GM10266 (cell line): ENCODE data around the gene CSE1L.
"Not testable (repeated sequence)": the region's sequence is repeated elsewhere in the genome, so short reads cannot be mapped to it uniquely, and the experiment has no call there.

Experiments
- DNase-seq: peaks from one replicate; pipeline ENCODE4 v3.0.0; 2012; ENCODE audit errors: extremely low spot score
- TF ChIP-seq, protein P1 (sequence below): IDR thresholded peaks from 2 replicates; pipeline ENCODE4 v1.5.1; 2012; ENCODE audit warnings: mild to moderate bottlenecking, low read depth; ENCODE audit not compliant: control insufficient read depth, insufficient read depth; ENCODE audit errors: missing control alignments

Gene CSE1L

DNA sequence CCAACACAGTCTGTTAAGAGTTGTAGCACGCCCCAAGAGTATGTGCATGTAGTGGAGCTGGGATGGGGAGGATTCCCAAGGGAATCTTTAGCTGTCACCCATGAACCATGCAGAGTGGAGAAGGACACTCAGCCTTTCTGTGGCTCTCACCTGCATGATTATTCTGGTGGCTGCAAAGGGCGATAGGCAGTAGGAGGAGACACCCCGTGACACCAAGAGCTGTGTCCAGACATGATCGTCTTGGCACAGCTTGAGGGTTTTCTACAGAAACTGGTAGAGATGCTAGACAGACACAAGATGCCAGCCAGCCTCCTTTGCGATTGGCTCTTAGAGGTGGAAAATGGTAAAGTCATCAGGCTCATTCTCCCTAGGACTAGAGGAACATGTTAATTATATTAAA is 3.1 kb upstream of the CSE1L start:
- TF ChIP-seq, protein P1, sequence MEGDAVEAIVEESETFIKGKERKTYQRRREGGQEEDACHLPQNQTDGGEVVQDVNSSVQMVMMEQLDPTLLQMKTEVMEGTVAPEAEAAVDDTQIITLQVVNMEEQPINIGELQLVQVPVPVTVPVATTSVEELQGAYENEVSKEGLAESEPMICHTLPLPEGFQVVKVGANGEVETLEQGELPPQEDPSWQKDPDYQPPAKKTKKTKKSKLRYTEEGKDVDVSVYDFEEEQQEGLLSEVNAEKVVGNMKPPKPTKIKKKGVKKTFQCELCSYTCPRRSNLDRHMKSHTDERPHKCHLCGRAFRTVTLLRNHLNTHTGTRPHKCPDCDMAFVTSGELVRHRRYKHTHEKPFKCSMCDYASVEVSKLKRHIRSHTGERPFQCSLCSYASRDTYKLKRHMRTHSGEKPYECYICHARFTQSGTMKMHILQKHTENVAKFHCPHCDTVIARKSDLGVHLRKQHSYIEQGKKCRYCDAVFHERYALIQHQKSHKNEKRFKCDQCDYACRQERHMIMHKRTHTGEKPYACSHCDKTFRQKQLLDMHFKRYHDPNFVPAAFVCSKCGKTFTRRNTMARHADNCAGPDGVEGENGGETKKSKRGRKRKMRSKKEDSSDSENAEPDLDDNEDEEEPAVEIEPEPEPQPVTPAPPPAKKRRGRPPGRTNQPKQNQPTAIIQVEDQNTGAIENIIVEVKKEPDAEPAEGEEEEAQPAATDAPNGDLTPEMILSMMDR: no peak
- no peak for DNase-seq

DNA sequence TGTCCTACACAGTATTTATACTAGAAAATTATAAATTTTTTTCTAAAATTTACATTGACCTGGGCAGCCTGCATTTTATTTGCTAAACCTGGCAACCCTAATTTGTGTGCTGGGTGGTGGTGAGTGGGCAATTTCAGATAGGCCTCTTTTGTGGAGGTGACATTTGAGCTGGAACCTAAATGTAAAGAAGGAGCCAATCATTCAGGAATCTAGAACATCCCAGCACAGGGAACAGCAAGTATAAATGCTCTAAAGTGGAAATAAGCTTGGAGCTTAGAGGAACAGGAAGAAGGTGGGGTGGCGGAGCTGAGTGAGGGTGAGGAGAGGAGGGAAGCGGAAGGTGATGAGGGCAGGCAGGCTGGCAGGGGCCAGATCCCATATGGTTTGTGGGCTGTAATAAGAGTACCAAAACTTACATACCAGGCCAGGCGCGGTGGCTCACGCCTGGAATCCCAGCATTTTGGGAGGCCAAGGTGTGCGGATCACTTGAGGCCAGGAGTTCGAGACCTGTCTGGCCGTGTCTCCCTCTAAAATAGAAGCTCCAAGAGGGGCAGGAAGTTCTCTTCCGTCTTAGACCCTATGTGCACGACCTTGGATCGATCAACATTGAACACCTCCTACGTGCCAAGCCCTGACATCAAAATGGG is 549 bp upstream of the CSE1L start:
- no peak for DNase-seq
- TF ChIP-seq, protein P1: no peak

DNA sequence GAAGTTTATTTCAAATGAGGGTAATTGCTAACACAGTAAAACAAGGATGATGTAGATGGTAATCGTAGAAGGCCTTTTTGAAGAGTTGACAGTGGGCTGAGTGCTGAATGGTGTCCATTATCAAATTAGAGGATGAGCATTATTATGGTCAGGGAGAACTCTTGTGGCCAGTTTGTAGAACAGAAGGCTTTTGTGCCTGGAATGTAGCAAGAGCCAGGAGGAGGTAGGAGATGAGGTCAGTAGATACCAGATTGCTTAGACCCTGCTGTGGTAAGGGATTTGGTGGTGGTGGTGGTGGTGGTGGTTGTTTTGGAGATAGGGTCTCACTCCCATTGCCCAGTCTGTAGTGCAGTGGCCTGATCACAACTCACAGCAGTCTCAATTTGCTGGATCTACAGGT is 6.2 kb downstream of the CSE1L start:
- TF ChIP-seq, protein P1: no peak
- no peak for DNase-seq

DNA sequence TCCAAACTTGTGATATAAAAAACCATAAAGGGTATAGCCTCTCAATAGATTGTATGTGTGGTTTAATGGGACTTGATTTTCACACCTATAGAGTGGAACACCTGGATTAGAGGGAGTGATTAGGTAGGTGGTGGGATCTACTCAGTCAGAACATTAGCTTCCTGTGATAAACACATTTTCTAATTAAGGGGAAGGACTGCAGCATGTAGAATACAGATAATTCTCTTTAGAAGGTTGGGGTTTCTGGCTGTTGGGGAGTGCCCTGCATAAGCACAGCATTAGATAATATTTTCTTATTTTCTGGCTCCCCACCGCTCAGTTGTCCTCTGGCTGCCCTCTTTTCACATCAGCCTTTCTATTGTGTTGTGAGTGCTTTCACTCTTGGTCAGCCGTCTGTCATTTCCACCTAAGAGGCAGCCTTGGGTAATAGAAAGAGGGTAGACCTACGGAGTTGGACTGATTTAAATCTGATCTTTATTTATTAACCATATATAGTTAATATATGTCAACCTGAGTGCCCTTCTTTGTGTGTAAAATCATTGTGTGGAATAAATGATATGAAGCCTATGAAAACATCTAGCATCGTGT is 8.0 kb downstream of the CSE1L start:
- TF ChIP-seq, protein P1: no peak
- peak; percentile 28 for DNase-seq

DNA sequence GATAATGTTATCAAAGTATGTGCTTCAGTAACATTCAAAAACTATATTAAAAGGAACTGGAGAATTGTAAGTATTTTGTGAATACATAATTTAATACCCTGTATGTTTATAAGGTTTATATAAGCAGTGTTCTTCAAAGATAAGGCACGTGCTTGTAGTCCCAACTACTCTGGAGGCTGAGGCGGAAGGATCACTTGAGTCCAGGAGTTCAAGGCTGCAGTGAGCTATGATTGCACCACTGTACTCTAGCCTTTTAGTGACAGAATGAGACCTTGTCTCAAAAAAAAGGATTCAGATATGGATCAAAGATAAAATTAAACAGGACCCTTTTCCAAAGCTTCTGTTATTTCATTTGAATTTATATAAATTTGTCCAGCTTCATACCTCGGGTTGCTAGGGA is 17.2 kb downstream of the CSE1L start:
- no peak for DNase-seq
- TF ChIP-seq, protein P1: no peak

DNA sequence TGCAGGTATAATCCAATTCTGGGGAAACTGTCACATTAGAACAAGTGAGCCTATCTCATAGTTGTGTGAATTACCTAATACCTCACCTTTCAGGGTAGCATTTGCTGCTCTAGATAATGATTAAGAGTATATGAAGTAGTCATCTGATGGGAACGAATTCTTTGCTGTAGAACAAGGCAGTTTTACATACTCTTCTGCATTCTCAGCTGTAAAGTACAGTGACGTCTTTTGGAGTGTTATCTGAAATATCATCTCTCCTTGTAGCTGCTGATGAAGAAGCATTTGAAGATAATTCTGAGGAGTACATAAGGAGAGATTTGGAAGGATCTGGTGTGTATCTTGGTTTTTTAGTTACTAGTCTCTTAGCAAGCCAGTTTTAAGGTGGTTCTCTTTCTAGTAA is 28.4 kb downstream of the CSE1L start:
- TF ChIP-seq, protein P1: no peak

DNA sequence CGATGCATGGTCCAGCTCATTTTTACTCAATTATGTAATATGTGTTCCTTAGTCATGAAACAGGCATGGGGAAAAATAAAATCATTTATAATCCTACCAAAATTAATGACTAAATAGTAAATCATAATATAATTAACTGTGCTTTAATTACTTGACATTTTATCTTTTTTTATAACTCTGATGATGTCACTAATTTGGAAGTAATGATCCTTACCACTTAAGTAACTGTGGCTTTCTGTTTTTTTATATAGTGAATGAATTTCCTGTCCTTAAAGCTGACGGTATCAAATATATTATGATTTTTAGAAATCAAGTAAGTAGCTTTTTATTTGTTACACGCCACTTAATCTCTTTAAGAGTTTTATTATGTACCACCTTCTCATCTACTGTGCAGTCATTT is 32.2 kb downstream of the CSE1L start:
- TF ChIP-seq, protein P1: no peak
- DNase-seq: no peak

More for the DNA sequence above, 28.4 kb downstream of the CSE1L start:
- no peak for DNase-seq

DNA sequence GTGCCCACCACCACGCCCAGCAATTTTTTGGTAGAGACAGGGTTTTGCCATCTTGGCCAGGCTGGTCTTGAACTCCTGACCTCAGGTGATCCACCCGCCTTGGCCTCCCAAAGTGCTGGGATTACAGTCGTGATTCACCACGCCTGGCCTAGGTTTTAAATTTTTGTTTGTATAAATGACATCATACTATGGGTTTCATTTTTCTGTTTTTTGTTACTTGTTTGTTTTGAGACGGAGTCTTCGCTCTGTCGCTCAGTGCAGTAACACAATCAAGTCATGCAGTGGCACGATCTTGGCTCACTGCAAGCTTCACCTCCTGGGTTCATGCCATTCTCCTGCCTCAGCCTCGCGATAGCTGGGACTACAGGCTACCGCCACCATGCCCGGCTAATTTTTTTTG is 36.2 kb downstream of the CSE1L start:
- DNase-seq: not testable (repeated sequence)
